ENCODE measurements around the gene DGKI.

- TF ChIP-seq, protein P1, sequence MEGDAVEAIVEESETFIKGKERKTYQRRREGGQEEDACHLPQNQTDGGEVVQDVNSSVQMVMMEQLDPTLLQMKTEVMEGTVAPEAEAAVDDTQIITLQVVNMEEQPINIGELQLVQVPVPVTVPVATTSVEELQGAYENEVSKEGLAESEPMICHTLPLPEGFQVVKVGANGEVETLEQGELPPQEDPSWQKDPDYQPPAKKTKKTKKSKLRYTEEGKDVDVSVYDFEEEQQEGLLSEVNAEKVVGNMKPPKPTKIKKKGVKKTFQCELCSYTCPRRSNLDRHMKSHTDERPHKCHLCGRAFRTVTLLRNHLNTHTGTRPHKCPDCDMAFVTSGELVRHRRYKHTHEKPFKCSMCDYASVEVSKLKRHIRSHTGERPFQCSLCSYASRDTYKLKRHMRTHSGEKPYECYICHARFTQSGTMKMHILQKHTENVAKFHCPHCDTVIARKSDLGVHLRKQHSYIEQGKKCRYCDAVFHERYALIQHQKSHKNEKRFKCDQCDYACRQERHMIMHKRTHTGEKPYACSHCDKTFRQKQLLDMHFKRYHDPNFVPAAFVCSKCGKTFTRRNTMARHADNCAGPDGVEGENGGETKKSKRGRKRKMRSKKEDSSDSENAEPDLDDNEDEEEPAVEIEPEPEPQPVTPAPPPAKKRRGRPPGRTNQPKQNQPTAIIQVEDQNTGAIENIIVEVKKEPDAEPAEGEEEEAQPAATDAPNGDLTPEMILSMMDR (IDR thresholded peaks at IDR 0.05) = no peak
- TF ChIP-seq POLR2A (IDR thresholded peaks at IDR 0.05) = no peak
Observed at GRCh38 chr7:137492889-137493288, 353.9 kb downstream of the DGKI start.
